GM23338 (cell line): ENCODE measurements around the gene VPS37B. TPM values are rescaled to one million over a fixed set of nuclear protein-coding genes. Genes with fewer than 3 reads are reported as not detected.

Experiments used
- ATAC-seq: fragments of 200-7000 bp; cut with Tn5 transposase; 3 replicates; pipeline ENCODE4 v1.9.1; 2020
- DNase-seq: peaks from one replicate; pipeline ENCODE4 v3.0.0-alpha.2; 2015; ENCODE audit warnings: low spot score
- H2AFZ ChIP-seq: fragments of 200-600 bp; sonication (generic); 2 replicates; pipeline ENCODE4 v1.8.0; 2016; ENCODE audit warnings: antibody characterized with exemption, mild to moderate bottlenecking, moderate library complexity
- H3F3A ChIP-seq: fragments of 200-600 bp; sonication (generic); replicated peaks from 2 replicates; pipeline ENCODE4 v1.8.0; 2017; ENCODE audit warnings: antibody characterized with exemption, mixed run types, low read depth
- H3K27ac ChIP-seq: fragments of 200-600 bp; sonication (generic); 2 replicates; pipeline ENCODE4 v1.6.1; 2016; ENCODE audit warnings: low read depth
- H3K27me3 ChIP-seq: fragments of 200-600 bp; sonication (generic); 2 replicates; pipeline ENCODE4 v1.8.0; 2016; ENCODE audit warnings: mild to moderate bottlenecking, mixed run types, moderate library complexity; ENCODE audit not compliant: insufficient read depth
- H3K36me3 ChIP-seq: fragments of 200-600 bp; sonication (generic); 2 replicates; pipeline ENCODE4 v1.8.0; 2016; ENCODE audit warnings: mild to moderate bottlenecking; ENCODE audit not compliant: insufficient read depth
- H3K4me1 ChIP-seq: fragments of 200-600 bp; sonication (generic); 2 replicates; pipeline ENCODE4 v1.8.0; 2016; ENCODE audit warnings: mild to moderate bottlenecking, moderate library complexity; ENCODE audit not compliant: insufficient read depth
- H3K4me2 ChIP-seq: fragments of 200-600 bp; sonication (generic); 2 replicates; pipeline ENCODE4 v1.7.1; 2017; ENCODE audit warnings: mixed run types
- H3K4me3 ChIP-seq: fragments of 200-600 bp; sonication (generic); 2 replicates; pipeline ENCODE4 v1.6.1; 2016; ENCODE audit warnings: mixed run types
- H3K79me2 ChIP-seq: fragments of 200-600 bp; sonication (generic); replicated peaks from 2 replicates; pipeline ENCODE4 v1.8.0; 2017; ENCODE audit warnings: mild to moderate bottlenecking; ENCODE audit not compliant: insufficient read depth
- H3K9me2 ChIP-seq: fragments of 200-600 bp; sonication (generic); 2 replicates; pipeline ENCODE4 v1.8.0; 2017; ENCODE audit not compliant: insufficient read depth
- H4K20me1 ChIP-seq: fragments of 200-600 bp; sonication (generic); replicated peaks from 2 replicates; pipeline ENCODE4 v1.8.0; 2017; ENCODE audit warnings: mild to moderate bottlenecking; ENCODE audit not compliant: insufficient read depth
- H3K27ac Mint-ChIP-seq: 2 replicates; pipeline ENCODE4 v1.8.0; 2020; ENCODE audit warnings: inconsistent platforms, mild to moderate bottlenecking, moderate library complexity, mixed read lengths
- H3K27me3 Mint-ChIP-seq: 3 replicates; pipeline ENCODE4 v1.8.0; 2022; ENCODE audit warnings: low read depth, mild to moderate bottlenecking, moderate library complexity, mixed read lengths, inconsistent platforms; ENCODE audit not compliant: insufficient read depth, poor library complexity
- H3K36me3 Mint-ChIP-seq: 3 replicates; pipeline ENCODE4 v1.8.0; 2021; ENCODE audit warnings: low read depth, mild to moderate bottlenecking, inconsistent platforms, moderate library complexity, mixed read lengths
- H3K4me1 Mint-ChIP-seq: 3 replicates; pipeline ENCODE4 v1.8.0; 2020; ENCODE audit warnings: mild to moderate bottlenecking, inconsistent platforms, mixed read lengths
- H3K4me3 Mint-ChIP-seq: 3 replicates; pipeline ENCODE4 v1.8.0; 2021; ENCODE audit warnings: moderate library complexity, mild to moderate bottlenecking, inconsistent platforms, mixed read lengths
- H3K9me3 Mint-ChIP-seq: 3 replicates; pipeline ENCODE4 v1.8.0; 2020; ENCODE audit warnings: moderate library complexity, mild to moderate bottlenecking, inconsistent platforms, mixed read lengths
- CREB1 ChIP-seq: fragments of 250-450 bp; sonication (Bioruptor Pico); IDR thresholded peaks from 2 replicates; pipeline ENCODE4 v1.5.0; 2020; ENCODE audit warnings: low read depth, mild to moderate bottlenecking, moderate library complexity
- EZH2 ChIP-seq: fragments of 200-600 bp; sonication (generic); IDR thresholded peaks from one replicate; pipeline ENCODE4 v1.8.0; 2017; ENCODE audit warnings: antibody characterized with exemption, mild to moderate bottlenecking, low read depth; ENCODE audit not compliant: unreplicated experiment
- JUNB ChIP-seq: IDR thresholded peaks from one replicate; pipeline ENCODE4 v1.6.1; 2016; ENCODE audit warnings: antibody characterized with exemption; ENCODE audit not compliant: unreplicated experiment
- NANOG ChIP-seq: IDR thresholded peaks from 2 replicates; pipeline ENCODE4 v1.6.1; 2016; ENCODE audit warnings: antibody characterized with exemption, borderline replicate concordance
- ZNF462 ChIP-seq: fragments of 250-450 bp; sonication (Bioruptor Pico); IDR thresholded peaks from 2 replicates; pipeline ENCODE4 v1.5.0; 2020; ENCODE audit warnings: mild to moderate bottlenecking, moderate library complexity
- polyA plus RNA-seq: library from polyadenylated mRNA; unstranded; fragments of >200 nt; fragmentation: Nextera tagmentation; extraction: Ambion mirVana; gene quantifications from 2 replicates; pipeline ENCODE4 v1.2.1, GENCODE V29; 2016
- total RNA-seq: library from RNA; depleted of rRNA; stranded (reverse); fragments of >200 nt; shearing (Covaris generic); gene quantifications from 2 replicates; pipeline ENCODE4 v1.2.3, GENCODE V29; 2014
- TF ChIP-seq, protein P1 (sequence below), 2 experiments: fragments of 200-600 bp in 1 of 2; sonication (generic) in 1 of 2; conservative IDR thresholded peaks; 2 replicates each; pipeline versions ENCODE4 v1.5.1 to v1.6.1; 2016 to 2017; ENCODE audit warnings: antibody characterized with exemption in 2 of 2, low read depth in 2 of 2, mild to moderate bottlenecking in 2 of 2, moderate library complexity in 1 of 2

The VPS37B gene
- total and polyA plus RNA-seq, 2 experiments from 2014 or later, result 6.7 to 10.9 TPM

DNA sequence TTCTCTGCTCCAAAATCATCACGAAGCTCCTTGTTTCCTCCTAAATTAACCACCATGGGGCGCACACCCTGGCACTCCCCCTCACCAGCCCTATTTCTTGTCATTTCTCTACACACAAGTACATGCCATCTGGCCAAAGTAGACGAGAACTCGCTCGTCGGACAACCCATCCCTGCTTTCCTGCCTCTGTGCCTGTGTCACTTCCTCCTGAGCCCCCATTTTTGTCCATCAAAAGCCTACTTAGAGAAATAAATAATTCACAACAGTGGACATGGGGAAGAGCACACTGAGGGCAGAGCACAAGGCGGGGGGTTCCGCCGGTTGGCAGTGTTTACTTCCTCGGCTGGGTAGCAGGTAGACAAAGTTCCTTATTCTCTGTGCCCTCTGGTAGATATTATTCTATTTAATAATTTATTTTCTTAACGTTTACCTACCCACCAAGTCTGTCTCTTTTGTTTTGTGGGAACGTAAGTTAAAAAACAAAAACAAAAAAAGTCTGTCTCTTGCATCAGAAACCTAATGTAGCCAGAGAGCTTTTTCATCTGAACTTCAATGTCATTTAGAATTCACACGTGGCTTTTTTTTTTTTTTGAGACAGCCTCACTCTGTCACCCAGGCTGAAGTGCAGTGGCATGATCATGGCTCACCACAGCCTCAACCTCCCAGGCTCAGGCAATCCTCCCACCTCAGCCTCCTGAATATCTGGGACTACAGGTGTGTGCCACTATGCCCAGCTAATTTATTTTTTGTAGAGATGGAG lies 6.0 kb downstream of the VPS37B start:
- Histone ChIP-seq H3K4me2 (peak overlapping the region; percentile 54; the same call in 1 of the 2 replicates), H3K27ac (no peak overlapping the region), H3K4me3 (no peak overlapping the region), H3F3A (peaks cover 15% of the 10 kb centered on the region), H3K9me2 (no peaks in the 10 kb centered on the region), H4K20me1 (peaks cover 15% of the 10 kb centered on the region), H3K4me1 (peaks cover 41% of the 10 kb centered on the region), H3K79me2 (peaks cover 71% of the 10 kb centered on the region), H2AFZ (no peak overlapping the region), H3K36me3 (no peaks in the 10 kb centered on the region), H3K27me3 (peaks cover 14% of the 10 kb centered on the region)
- no peak for TF ChIP-seq JUNB
- TF ChIP-seq, protein P1, sequence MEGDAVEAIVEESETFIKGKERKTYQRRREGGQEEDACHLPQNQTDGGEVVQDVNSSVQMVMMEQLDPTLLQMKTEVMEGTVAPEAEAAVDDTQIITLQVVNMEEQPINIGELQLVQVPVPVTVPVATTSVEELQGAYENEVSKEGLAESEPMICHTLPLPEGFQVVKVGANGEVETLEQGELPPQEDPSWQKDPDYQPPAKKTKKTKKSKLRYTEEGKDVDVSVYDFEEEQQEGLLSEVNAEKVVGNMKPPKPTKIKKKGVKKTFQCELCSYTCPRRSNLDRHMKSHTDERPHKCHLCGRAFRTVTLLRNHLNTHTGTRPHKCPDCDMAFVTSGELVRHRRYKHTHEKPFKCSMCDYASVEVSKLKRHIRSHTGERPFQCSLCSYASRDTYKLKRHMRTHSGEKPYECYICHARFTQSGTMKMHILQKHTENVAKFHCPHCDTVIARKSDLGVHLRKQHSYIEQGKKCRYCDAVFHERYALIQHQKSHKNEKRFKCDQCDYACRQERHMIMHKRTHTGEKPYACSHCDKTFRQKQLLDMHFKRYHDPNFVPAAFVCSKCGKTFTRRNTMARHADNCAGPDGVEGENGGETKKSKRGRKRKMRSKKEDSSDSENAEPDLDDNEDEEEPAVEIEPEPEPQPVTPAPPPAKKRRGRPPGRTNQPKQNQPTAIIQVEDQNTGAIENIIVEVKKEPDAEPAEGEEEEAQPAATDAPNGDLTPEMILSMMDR (conservative IDR thresholded peaks at IDR 0.05; ENCODE audit: low read depth in 2 of 2), result 0 out of 4 replicates have a peak, but pooled peaks have one; percentile 12 to 17
- no peak for TF ChIP-seq CREB1 (CRISPR knock-in tag)
- TF ChIP-seq EZH2, result no peak
- no peak for TF ChIP-seq NANOG
- no peak for TF ChIP-seq ZNF462 (CRISPR knock-in tag)
- Mint-ChIP-seq H3K27ac (no peak overlapping the region; the same call in 1 of the 2 replicates), H3K9me3 (no peaks in the 10 kb centered on the region), H3K4me1 (peaks cover 60% of the 10 kb centered on the region), H3K4me3 (no peak overlapping the region; the same call in 2 of the 3 replicates), H3K36me3 (no peaks in the 10 kb centered on the region), H3K27me3 (peaks cover 25% of the 10 kb centered on the region)
- DNase-seq (no peak), ATAC-seq (no peak)
